Activated T-helper 17 cell treated with anti-CD3 and anti-CD28 coated beads, Interleukin-2, amount 50 U/mL, for 72 hours (primary cell): Measurements from ENCODE around the gene LRP1. TPM values are rescaled to one million over a fixed set of nuclear protein-coding genes. Genes with fewer than 3 reads are reported as not detected.

Experiments
- ATAC-seq: fragments of 150-1000 bp; cut with Tn5 transposase; replicated peaks from 2 replicates; pipeline ENCODE4 v1.10.0; 2021; ENCODE audit warnings: mild to moderate bottlenecking, moderate library complexity
- H3K27ac Mint-ChIP-seq: one replicate; pipeline ENCODE4 v1.8.0; 2022; ENCODE audit warnings: mixed read lengths
- H3K27me3 Mint-ChIP-seq: one replicate; pipeline ENCODE4 v1.8.0; 2022; ENCODE audit warnings: mixed read lengths
- H3K36me3 Mint-ChIP-seq: one replicate; pipeline ENCODE4 v1.8.0; 2022; ENCODE audit warnings: low read depth, mild to moderate bottlenecking, mixed read lengths
- H3K4me1 Mint-ChIP-seq: one replicate; pipeline ENCODE4 v1.8.0; 2022; ENCODE audit warnings: mixed read lengths
- H3K4me3 Mint-ChIP-seq: one replicate; pipeline ENCODE4 v1.8.0; 2022; ENCODE audit warnings: mild to moderate bottlenecking, mixed read lengths
- H3K9me3 Mint-ChIP-seq: one replicate; pipeline ENCODE4 v1.8.0; 2022; ENCODE audit warnings: mixed read lengths
- total RNA-seq, 2 donors: library from RNA; stranded (reverse); gene quantifications; one replicate each; pipeline ENCODE4 v1.2.3, GENCODE V29; 2022

The LRP1 gene
- total RNA-seq, 2 donors from 2014 or later, result 2.4 to 20.2 TPM

DNA sequence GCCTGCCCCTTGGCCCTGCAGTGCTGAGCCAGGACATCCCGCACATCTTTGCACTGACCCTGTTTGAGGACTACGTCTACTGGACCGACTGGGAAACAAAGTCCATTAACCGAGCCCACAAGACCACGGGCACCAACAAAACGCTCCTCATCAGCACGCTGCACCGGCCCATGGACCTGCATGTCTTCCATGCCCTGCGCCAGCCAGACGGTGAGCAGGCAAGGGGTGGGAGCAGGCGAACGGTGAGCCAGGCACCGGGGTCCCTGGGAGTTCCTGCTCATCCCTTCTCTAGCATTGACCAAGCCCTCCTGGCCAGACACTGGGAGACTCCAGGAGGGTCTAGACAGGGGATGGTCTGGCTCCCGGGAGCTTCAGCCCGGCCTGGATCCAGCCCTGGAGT is 70.9 kb downstream of the LRP1 start:
- Mint-ChIP-seq H3K27ac (no peak overlapping the region), H3K4me1 (no peaks in the 10 kb centered on the region), H3K36me3 (no peaks in the 10 kb centered on the region), H3K27me3 (no peaks in the 10 kb centered on the region), H3K9me3 (no peaks in the 10 kb centered on the region), H3K4me3 (no peak overlapping the region)
- no peak for ATAC-seq

DNA sequence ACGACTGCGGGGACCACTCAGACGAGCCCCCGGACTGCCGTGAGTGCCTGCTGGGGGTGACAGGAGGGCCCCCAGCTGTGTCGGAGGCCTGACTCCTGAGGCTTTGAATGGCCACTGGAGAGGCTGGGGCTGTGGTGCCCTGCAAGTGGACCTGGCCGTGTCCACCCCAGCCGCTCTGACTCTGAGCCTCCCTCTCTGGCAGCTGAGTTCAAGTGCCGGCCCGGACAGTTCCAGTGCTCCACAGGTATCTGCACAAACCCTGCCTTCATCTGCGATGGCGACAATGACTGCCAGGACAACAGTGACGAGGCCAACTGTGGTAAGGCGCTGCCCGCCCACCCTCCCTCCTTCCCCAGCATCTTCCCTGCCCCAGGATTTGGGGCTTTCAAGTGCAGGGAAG is 72.2 kb downstream of the LRP1 start:
- no peaks in the 10 kb centered on the region for H3K9me3 Mint-ChIP-seq
- H3K27ac Mint-ChIP-seq, result no peak overlapping the region
- no peak for ATAC-seq
- no peak overlapping the region for H3K4me3 Mint-ChIP-seq
- H3K4me1 Mint-ChIP-seq, result no peaks in the 10 kb centered on the region
- H3K36me3 Mint-ChIP-seq, result no peaks in the 10 kb centered on the region
- H3K27me3 Mint-ChIP-seq, result no peaks in the 10 kb centered on the region

DNA sequence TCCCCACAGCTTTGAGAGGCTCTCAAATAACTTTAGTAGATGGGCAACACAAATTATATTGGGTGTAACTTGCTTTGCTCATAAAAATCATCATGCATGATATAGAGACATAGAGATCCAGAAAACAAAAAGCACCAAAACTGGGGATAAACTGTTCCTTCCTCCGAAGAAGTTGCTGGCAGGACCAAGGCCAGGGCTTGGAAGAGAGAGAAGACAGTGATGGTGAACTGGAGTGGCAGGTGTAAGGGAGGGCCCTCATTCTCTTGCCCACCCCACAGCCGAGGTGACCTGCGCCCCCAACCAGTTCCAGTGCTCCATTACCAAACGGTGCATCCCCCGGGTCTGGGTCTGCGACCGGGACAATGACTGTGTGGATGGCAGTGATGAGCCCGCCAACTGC is 72.9 kb downstream of the LRP1 start:
- Mint-ChIP-seq H3K9me3 (no peaks in the 10 kb centered on the region), H3K4me1 (no peaks in the 10 kb centered on the region), H3K27ac (no peak overlapping the region), H3K4me3 (no peak overlapping the region), H3K36me3 (no peaks in the 10 kb centered on the region), H3K27me3 (no peaks in the 10 kb centered on the region)
- ATAC-seq, result no peak

DNA sequence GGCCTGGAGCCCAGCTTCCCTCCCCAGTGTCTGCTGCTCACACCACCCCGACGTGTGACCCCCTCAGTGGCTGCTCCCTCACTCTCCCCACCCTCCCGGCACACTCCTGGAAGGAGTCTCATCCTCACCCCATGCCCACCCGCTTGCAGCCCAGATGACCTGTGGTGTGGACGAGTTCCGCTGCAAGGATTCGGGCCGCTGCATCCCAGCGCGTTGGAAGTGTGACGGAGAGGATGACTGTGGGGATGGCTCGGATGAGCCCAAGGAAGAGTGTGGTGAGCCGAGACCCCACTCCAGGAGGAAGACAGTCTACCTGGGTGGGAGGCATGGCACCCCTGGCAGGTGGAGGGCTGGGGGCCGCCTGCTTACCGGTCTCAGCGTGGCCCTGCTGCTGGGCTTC is 73.3 kb downstream of the LRP1 start:
- no peaks in the 10 kb centered on the region for H3K4me1 Mint-ChIP-seq

DNA sequence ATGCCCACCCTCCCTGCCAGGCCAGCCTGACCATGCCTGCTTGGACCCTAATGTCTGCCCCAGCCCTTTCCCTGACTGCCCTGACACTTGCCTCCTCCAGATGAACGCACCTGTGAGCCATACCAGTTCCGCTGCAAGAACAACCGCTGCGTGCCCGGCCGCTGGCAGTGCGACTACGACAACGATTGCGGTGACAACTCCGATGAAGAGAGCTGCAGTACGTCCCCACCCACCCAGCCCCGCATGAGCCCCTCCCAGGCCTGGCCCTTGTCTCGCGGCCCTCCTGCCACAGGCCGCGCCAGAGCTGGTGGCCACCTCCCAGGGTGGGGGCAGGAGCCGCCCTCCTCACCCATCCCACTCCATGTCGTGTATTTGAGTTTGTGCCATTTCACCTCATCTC is 74.0 kb downstream of the LRP1 start:
- Mint-ChIP-seq H3K9me3 (no peaks in the 10 kb centered on the region), H3K27me3 (no peaks in the 10 kb centered on the region), H3K27ac (no peak overlapping the region), H3K4me3 (no peak overlapping the region), H3K36me3 (no peaks in the 10 kb centered on the region), H3K4me1 (no peaks in the 10 kb centered on the region)
- ATAC-seq, result no peak

More for the DNA sequence above, 73.3 kb downstream of the LRP1 start:
- no peak for ATAC-seq
- no peak overlapping the region for H3K4me3 Mint-ChIP-seq
- no peaks in the 10 kb centered on the region for H3K27me3 Mint-ChIP-seq
- H3K9me3 Mint-ChIP-seq, result no peaks in the 10 kb centered on the region
- no peak overlapping the region for H3K27ac Mint-ChIP-seq
- H3K36me3 Mint-ChIP-seq, result no peaks in the 10 kb centered on the region

DNA sequence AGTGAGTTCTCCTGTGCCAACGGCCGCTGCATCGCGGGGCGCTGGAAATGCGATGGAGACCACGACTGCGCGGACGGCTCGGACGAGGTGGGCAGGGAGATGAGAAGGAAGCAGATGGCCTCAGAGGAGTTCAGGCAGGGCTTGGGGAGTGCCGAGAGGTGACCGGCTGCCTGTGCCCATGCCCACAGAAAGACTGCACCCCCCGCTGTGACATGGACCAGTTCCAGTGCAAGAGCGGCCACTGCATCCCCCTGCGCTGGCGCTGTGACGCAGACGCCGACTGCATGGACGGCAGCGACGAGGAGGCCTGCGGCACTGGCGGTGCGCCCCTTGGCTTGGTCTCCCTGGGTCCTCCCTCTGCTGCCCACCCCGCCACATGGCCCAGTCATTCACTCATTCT is 74.9 kb downstream of the LRP1 start:
- H3K4me3 Mint-ChIP-seq, result no peak overlapping the region

DNA sequence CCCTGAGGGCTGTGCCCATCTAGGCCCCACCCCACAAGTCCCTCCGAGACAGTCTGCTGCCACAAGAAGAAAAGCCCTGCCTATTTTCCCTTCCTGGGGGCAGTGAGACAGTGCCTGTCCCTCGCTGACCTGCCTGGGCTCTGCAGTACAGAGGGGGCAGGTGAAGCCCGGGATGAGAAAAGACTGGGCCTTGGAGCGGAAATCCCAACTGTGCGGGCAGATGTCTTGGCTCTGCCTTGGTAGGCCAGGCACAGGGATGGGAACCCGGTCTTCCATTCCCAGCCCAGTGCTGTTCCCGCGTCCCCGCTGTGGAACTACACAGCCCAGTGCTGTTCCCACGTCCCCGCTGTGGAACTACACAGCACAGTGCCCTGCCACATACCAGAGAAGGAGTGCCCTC is 75.5 kb downstream of the LRP1 start:
- H3K4me1 Mint-ChIP-seq, result no peaks in the 10 kb centered on the region
- H3K27ac Mint-ChIP-seq, result no peak overlapping the region
- ATAC-seq, result no peak
- no peaks in the 10 kb centered on the region for H3K27me3 Mint-ChIP-seq
- no peaks in the 10 kb centered on the region for H3K9me3 Mint-ChIP-seq
- no peak overlapping the region for H3K4me3 Mint-ChIP-seq
- H3K36me3 Mint-ChIP-seq, result no peaks in the 10 kb centered on the region

More for the DNA sequence above, 74.9 kb downstream of the LRP1 start:
- H3K27ac Mint-ChIP-seq, result no peak overlapping the region
- no peaks in the 10 kb centered on the region for H3K36me3 Mint-ChIP-seq
- ATAC-seq, result no peak
- no peaks in the 10 kb centered on the region for H3K4me1 Mint-ChIP-seq
- no peaks in the 10 kb centered on the region for H3K27me3 Mint-ChIP-seq
- H3K9me3 Mint-ChIP-seq, result no peaks in the 10 kb centered on the region

DNA sequence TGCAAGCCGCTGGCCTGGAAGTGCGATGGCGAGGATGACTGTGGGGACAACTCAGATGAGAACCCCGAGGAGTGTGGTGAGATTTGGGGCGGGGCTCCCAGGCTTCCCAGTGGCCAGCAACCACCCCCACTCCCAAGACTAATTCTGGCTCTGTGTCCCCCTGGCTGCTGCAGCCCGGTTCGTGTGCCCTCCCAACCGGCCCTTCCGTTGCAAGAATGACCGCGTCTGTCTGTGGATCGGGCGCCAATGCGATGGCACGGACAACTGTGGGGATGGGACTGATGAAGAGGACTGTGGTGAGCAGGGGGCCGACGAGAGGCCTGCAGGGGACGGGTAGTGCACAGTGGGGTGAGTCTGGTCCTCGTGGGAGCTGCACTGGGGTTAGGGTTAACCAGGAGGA is 76.2 kb downstream of the LRP1 start:
- H3K4me3 Mint-ChIP-seq, result no peak overlapping the region
- no peaks in the 10 kb centered on the region for H3K27me3 Mint-ChIP-seq
- no peaks in the 10 kb centered on the region for H3K36me3 Mint-ChIP-seq
- no peaks in the 10 kb centered on the region for H3K4me1 Mint-ChIP-seq
- no peak for ATAC-seq
- no peaks in the 10 kb centered on the region for H3K9me3 Mint-ChIP-seq
- no peak overlapping the region for H3K27ac Mint-ChIP-seq

DNA sequence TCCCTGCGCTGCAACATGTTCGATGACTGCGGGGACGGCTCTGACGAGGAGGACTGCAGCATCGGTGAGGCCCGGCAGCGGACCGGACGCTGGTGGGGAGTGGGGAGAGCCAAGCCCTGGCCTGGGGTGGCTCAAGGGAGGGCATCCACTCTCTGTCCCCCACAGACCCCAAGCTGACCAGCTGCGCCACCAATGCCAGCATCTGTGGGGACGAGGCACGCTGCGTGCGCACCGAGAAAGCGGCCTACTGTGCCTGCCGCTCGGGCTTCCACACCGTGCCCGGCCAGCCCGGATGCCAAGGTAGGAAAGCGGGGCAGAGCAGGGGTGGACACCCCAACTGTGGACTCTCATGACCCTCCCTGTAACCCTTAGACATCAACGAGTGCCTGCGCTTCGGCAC is 76.9 kb downstream of the LRP1 start:
- no peaks in the 10 kb centered on the region for H3K27me3 Mint-ChIP-seq

DNA sequence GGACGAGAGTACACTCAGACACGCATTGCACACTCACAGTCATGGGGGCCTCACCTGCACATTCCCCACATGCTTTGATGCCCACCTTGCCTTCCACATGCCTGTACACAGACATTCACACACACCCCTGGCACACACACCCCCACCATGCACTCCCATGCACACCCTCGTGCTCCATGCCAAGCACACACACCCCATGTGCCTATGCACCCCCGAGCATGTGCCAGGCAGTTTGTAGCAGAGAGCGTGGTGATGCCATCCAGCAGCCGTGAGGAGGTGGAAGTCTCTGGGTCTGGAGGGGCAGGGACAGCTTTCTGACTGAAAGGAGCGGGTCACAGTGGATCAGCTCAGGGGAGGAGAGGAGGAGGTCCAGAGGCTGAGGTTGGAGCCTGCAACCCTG is 77.6 kb downstream of the LRP1 start:
- H3K27me3 Mint-ChIP-seq, result no peaks in the 10 kb centered on the region
- no peaks in the 10 kb centered on the region for H3K9me3 Mint-ChIP-seq
- H3K4me3 Mint-ChIP-seq, result no peak overlapping the region

More for the DNA sequence above, 76.9 kb downstream of the LRP1 start:
- no peaks in the 10 kb centered on the region for H3K4me1 Mint-ChIP-seq
- H3K36me3 Mint-ChIP-seq, result no peaks in the 10 kb centered on the region
- no peaks in the 10 kb centered on the region for H3K9me3 Mint-ChIP-seq
- ATAC-seq, result no peak
- H3K27ac Mint-ChIP-seq, result no peak overlapping the region
- H3K4me3 Mint-ChIP-seq, result no peak overlapping the region

DNA sequence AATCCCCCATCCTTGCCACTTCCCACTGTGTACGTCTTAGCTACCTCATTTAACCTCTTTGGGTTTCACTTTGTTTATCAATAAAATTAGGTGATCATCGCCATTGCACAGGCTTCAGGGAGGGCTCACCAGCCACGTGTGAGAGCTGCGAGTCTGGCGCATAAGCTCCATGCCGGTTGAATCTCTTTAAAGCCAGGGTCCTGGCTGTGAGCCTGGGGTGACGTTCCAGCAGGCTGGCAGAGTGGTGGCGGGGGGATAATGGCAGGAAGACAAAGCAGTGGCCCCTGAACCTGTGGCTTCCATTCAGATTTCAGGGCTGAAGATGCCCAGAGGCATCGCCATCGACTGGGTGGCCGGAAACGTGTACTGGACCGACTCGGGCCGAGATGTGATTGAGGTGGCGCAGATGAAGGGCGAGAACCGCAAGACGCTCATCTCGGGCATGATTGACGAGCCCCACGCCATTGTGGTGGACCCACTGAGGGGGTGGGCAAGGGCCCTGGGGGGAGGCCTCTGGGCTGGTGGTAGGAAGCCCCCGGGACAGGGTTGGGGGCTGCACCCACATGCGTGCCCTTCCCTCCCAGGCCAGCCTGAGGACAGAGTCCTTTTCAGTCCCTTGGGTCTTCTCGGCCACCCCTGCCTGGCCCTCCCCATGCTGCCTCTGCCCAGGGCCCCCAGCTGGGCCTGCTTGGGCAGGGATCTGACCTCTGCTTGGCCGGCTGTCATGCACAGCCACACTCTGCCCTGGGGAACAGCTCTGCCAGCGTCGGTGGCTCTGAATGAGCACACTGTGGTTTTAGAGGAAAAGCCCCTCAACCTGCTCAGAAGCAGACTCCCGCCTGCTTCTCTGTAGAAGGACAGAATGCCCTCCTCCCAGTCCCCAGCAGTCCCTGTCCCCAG is 79.7 kb downstream of the LRP1 start:
- Mint-ChIP-seq H3K36me3 (no peaks in the 10 kb centered on the region), H3K27ac (no peak overlapping the region), H3K9me3 (no peaks in the 10 kb centered on the region), H3K4me3 (no peak overlapping the region), H3K27me3 (no peaks in the 10 kb centered on the region), H3K4me1 (no peaks in the 10 kb centered on the region)
- ATAC-seq, result no peak

More for the DNA sequence above, 77.6 kb downstream of the LRP1 start:
- H3K36me3 Mint-ChIP-seq, result no peaks in the 10 kb centered on the region
- no peak overlapping the region for H3K27ac Mint-ChIP-seq
- no peaks in the 10 kb centered on the region for H3K4me1 Mint-ChIP-seq
- ATAC-seq, result peak; percentile 17

DNA sequence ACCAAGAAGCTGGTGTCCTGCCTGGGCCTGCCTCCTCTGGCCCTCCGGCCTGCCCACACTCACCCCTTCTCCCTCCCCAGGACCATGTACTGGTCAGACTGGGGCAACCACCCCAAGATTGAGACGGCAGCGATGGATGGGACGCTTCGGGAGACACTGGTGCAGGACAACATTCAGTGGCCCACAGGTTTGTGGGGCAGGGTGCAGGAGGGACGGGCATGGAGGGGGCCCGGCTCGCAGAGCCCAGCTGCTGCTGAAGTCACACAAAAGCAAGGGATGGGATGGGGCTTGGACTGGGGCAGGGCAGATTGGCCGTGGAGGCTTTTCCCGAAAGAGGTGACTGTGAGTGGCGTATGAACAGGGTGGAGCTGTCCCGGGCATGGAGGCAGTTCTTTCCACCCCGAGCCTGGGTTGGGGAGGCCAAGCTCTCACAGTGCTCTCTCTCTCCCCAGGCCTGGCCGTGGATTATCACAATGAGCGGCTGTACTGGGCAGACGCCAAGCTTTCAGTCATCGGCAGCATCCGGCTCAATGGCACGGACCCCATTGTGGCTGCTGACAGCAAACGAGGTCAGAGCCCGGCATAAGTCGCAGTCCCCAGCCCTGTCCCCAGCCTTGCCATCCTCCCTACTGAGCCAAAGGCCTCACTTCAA is 80.5 kb downstream of the LRP1 start:
- H3K4me3 Mint-ChIP-seq, result no peak overlapping the region
- no peaks in the 10 kb centered on the region for H3K36me3 Mint-ChIP-seq
- peaks cover 5% of the 10 kb centered on the region for H3K27me3 Mint-ChIP-seq
- ATAC-seq, result no peak
- no peaks in the 10 kb centered on the region for H3K9me3 Mint-ChIP-seq
- H3K27ac Mint-ChIP-seq, result no peak overlapping the region
- peaks cover 6% of the 10 kb centered on the region for H3K4me1 Mint-ChIP-seq

DNA sequence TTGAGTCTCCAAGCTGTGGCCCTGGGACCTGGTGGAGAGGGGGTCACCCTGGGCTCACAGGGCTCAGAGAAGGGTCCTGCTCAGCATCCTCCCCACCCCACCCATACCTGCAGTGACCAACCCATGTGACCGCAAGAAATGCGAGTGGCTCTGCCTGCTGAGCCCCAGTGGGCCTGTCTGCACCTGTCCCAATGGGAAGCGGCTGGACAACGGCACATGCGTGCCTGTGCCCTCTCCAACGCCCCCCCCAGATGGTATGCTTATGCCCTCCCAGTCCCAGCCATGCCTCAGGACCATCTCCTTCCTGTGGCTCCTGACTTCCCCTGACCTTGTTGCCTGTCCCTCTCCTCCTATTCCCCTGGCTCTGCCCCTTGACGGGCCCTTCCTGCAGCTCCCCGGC is 81.6 kb downstream of the LRP1 start:
- Mint-ChIP-seq H3K4me1 (peaks cover 11% of the 10 kb centered on the region), H3K36me3 (no peaks in the 10 kb centered on the region), H3K27ac (no peak overlapping the region), H3K9me3 (no peaks in the 10 kb centered on the region), H3K27me3 (peaks cover 17% of the 10 kb centered on the region), H3K4me3 (no peak overlapping the region)
- ATAC-seq, result no peak

DNA sequence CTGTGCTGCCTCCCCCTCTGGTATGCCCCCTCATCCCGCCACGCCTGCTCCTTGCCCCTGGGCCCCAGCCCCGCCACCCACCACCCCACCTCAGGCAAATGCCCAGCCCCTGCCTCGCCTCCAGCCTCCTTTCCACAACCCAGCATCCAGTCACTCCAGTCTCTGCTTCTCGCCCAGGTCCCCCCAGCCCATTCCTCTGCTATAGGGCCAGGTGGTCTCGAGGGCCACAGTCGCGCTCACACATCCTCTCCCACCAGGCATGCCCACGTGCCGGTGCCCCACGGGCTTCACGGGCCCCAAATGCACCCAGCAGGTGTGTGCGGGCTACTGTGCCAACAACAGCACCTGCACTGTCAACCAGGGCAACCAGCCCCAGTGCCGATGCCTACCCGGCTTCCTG is 82.2 kb downstream of the LRP1 start:
- H3K4me3 Mint-ChIP-seq, result no peak overlapping the region
- peaks cover 22% of the 10 kb centered on the region for H3K27me3 Mint-ChIP-seq
- no peaks in the 10 kb centered on the region for H3K9me3 Mint-ChIP-seq
- H3K36me3 Mint-ChIP-seq, result no peaks in the 10 kb centered on the region
- H3K27ac Mint-ChIP-seq, result no peak overlapping the region
- H3K4me1 Mint-ChIP-seq, result peaks cover 13% of the 10 kb centered on the region
- no peak for ATAC-seq
